Activated B cell treated with CpG ODN at 0.5 μM for 24 hours (primary cell): Measurements from ENCODE around the gene FAAP100. TPM values are rescaled to one million over a fixed set of nuclear protein-coding genes. Genes with fewer than 3 reads are reported as not detected.

Experiments
- ATAC-seq: fragments of 200-7000 bp; cut with Tn5 transposase; one replicate; pipeline ENCODE4 v1.10.0; 2021; ENCODE audit warnings: low read depth, mild to moderate bottlenecking, moderate library complexity
- CTCF ChIA-PET: fragments of 350-600 bp; sonication (Branson Sonifier 250); formaldehyde crosslinking; loops from one replicate; lab custom pipeline; 2021; ENCODE audit warnings: antibody characterized with exemption; lab: Charles Lee
- POLR2A ChIA-PET: fragments of 350-600 bp; sonication (Branson Sonifier 250); formaldehyde crosslinking; loops from one replicate; lab custom pipeline; 2021; ENCODE audit warnings: antibody characterized with exemption; lab: Charles Lee
- DNase-seq: peaks from one replicate; pipeline ENCODE4 v3.0.0; 2022
- H3K27ac Mint-ChIP-seq: one replicate; pipeline ENCODE4 v1.8.0; 2020; ENCODE audit warnings: mixed read lengths
- H3K27me3 Mint-ChIP-seq: one replicate; pipeline ENCODE4 v1.8.0; 2021; ENCODE audit warnings: mixed read lengths
- H3K36me3 Mint-ChIP-seq: one replicate; pipeline ENCODE4 v1.8.0; 2021; ENCODE audit warnings: low read depth, mixed read lengths
- H3K4me1 Mint-ChIP-seq: one replicate; pipeline ENCODE4 v1.8.0; 2021; ENCODE audit warnings: mixed read lengths
- H3K4me3 Mint-ChIP-seq: one replicate; pipeline ENCODE4 v1.8.0; 2020; ENCODE audit warnings: mild to moderate bottlenecking, mixed read lengths
- H3K9me3 Mint-ChIP-seq: one replicate; pipeline ENCODE4 v1.8.0; 2020; ENCODE audit warnings: mixed read lengths
- CTCF ChIP-seq: fragments of 200-600 bp; IDR thresholded peaks from one replicate; pipeline ENCODE4 v1.8.0; 2022; ENCODE audit warnings: antibody characterized with exemption, mild to moderate bottlenecking
- intact Hi-C: fragments of 100-400 bp; cut with micrococcal nuclease; formaldehyde crosslinking; loops from one replicate; pipeline ENCODE4 v1.15.1; 2024
- total RNA-seq: library from RNA; stranded (reverse); gene quantifications from 2 replicates; pipeline ENCODE4 v1.2.3, GENCODE V29; 2022

FAAP100 gene
- total RNA-seq, 1 donor from 2014 or later: 48.2 TPM

- Mint-ChIP-seq H3K4me3 (no peak overlapping the region), H3K27ac (no peak overlapping the region), H3K36me3 (no peaks in the 10 kb centered on the region), H3K9me3 (no peaks in the 10 kb centered on the region), H3K27me3 (no peaks in the 10 kb centered on the region), H3K4me1 (peaks cover 6% of the 10 kb centered on the region)
- CTCF ChIA-PET: no interaction called here
- POLR2A ChIA-PET: interaction anchor here (1.1 to 1.5 kb wide), 2 partner anchors 11 to 17 kb away, joined by 3 to 4 read pairs; no protein-coding TSS in a partner anchor
- no peak for TF ChIP-seq CTCF
- intact Hi-C loops: no loop called here
- DNase-seq (no peak), ATAC-seq (no peak)
Observed at GRCh38 chr17:81528651-81529436, 23.3 kb downstream of the FAAP100 start.

- no peak for TF ChIP-seq CTCF
- CTCF ChIA-PET: no interaction called here
- Mint-ChIP-seq H3K27me3 (no peaks in the 10 kb centered on the region), H3K4me3 (no peak overlapping the region), H3K27ac (no peak overlapping the region), H3K4me1 (peaks cover 3% of the 10 kb centered on the region), H3K9me3 (no peaks in the 10 kb centered on the region), H3K36me3 (no peaks in the 10 kb centered on the region)
- intact Hi-C loops: no loop called here
- no peak for ATAC-seq
- DNase-seq: no peak
- POLR2A ChIA-PET: interaction anchor here (1.5 kb wide), 1 partner anchor 10 kb away, joined by 4 read pairs; no protein-coding TSS in a partner anchor
Observed at GRCh38 chr17:81528384-81528650, 23.8 kb downstream of the FAAP100 start.

- Mint-ChIP-seq H3K27me3 (no peaks in the 10 kb centered on the region), H3K9me3 (no peaks in the 10 kb centered on the region), H3K4me3 (no peak within 1 kb of the TSS), H3K27ac (no peak within 1 kb of the TSS), H3K36me3 (no peaks in the 10 kb centered on the region), H3K4me1 (peaks cover 2% of the 10 kb centered on the region)
- ChIA-PET CTCF (no interaction called here), POLR2A (interaction anchor here (1.5 kb wide), 1 partner anchor 10 kb away, joined by 4 read pairs; no protein-coding TSS in a partner anchor)
- intact Hi-C loops: no loop called here
- DNase-seq (no peak), ATAC-seq (no peak)
- TF ChIP-seq CTCF: no peak
Observed at GRCh38 chr17:81527591-81528383, 24.4 kb downstream of the FAAP100 start, which contains the start of gene FSCN2. Gene FSCN2 (plus strand): TSS chr17:81528377. CDS start chr17:81528532, 155 bp downstream.

GRCh38 chr17:81526662-81527571 is 25.2 kb downstream of the FAAP100 start:
- Mint-ChIP-seq H3K4me1 (peaks cover 2% of the 10 kb centered on the region), H3K4me3 (no peak overlapping the region), H3K9me3 (no peaks in the 10 kb centered on the region), H3K36me3 (no peaks in the 10 kb centered on the region), H3K27me3 (no peaks in the 10 kb centered on the region), H3K27ac (no peak overlapping the region)
- TF ChIP-seq CTCF: no peak
- DNase-seq (no peak), ATAC-seq (no peak)
- intact Hi-C loops: no loop called here
- POLR2A ChIA-PET: interaction anchor here (0.8 kb wide), 1 partner anchor 15 kb away, joined by 4 read pairs; the partner anchor contains the start of gene ACTG1
- CTCF ChIA-PET: no interaction called here
